Measurements from ENCODE around the gene DNHD1.

Gene DNHD1

GRCh38 chr11:6587360-6587953 lies 90.4 kb downstream of the DNHD1 start:
- DNase-seq (ENCODE audit: low read depth in 2 of 2), result no peak

DNA sequence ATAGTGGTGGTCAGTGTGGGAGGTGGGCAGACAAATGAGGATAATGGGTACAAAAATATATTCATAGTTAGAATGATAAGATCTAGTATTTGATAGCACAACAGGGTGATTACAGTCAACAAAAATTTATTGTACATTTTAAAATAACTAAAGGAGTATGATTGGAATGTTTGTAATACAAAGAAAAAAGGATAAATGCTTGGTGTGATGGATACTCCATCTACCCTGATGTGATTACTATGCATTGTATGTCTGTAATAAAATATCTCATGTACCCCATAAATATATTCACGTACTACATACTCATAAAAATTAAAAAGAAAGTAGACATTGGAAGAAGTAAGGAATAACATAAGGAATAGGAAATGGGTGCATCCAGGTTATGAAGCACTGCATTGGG lies 90.9 kb downstream of the DNHD1 start:
- DNase-seq (ENCODE audit: low read depth in 2 of 2), result no peak

- DNase-seq (ENCODE audit: low read depth in 2 of 2), result no peak
These were observed 97.2 kb downstream of the DNHD1 start for GRCh38 chr11:6594142-6594768.

- no peak for DNase-seq (ENCODE audit: low read depth in 2 of 2)
These were observed 99.3 kb downstream of the DNHD1 start for GRCh38 chr11:6596239-6596877.

DNA sequence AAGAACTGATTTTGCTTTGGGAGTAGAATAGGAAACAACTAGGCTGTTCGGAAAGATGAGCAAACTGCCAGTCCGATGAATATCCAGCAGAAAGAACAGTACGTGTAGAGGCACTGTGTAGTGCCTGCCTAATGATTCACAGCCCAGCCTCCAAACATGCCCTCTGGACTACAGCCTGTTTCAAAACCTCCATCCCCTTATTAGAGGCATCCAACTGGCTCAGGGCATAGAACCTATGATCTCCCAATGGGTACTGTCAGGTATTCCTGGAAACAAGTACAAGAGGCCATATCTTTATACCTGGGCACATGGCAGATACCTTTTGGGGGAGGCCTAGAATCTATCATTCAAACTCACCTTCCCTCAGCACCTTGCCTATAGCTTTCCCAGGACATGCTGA lies 101.5 kb downstream of the DNHD1 start:
- DNase-seq (ENCODE audit: low read depth in 2 of 2), result no peak

GRCh38 chr11:6599449-6599848 lies 102.4 kb downstream of the DNHD1 start:
- DNase-seq (ENCODE audit: low read depth in 2 of 2), result no peak

DNA sequence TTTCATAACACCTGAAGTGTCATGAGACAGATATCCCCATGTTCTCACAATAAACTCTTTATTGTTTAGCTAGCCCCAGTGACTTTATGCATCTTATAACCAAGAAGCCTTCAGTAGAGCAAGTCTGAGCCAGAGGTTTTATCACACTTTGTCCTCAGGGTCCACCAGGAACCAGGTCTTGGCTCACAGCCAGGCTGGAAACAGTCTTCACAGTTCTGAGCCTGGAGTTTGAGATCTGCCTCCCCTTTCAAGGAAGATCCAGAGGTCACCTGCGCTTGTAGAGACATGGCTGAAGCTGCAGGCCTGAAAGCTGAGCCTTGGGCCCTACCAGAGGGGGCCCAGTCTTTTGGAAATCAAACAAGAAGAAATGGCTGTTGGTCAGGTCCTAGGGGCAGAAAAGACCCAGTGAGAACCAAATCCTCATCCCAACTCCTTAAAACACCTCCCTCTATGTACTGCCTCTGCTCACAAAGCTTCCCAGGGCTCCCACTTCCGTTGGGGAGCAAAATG lies 102.9 kb downstream of the DNHD1 start:
- no peak for DNase-seq (ENCODE audit: low read depth in 2 of 2)

DNA sequence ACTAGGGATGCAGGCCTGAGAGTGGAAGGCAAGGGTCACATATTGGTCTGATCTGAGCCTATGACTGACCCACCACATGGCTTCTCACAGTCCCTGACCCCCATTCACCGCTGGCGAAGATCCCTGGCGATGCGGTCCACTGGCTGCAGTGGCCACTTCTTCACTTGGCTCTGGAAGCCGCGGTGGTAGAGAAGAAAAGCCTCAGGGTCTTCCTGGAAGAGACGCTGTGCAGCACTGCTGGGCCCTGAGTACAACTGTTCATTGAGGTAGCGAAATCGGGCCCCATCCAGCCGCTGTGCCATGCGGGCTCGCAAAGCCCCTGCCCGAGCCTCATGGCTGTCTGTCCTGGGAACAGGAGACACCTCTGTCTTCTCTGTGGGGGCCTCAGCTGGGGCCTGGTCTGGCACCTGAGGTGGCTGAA lies 104.0 kb downstream of the DNHD1 start:
- DNase-seq (ENCODE audit: low read depth in 2 of 2), result no peak

DNA sequence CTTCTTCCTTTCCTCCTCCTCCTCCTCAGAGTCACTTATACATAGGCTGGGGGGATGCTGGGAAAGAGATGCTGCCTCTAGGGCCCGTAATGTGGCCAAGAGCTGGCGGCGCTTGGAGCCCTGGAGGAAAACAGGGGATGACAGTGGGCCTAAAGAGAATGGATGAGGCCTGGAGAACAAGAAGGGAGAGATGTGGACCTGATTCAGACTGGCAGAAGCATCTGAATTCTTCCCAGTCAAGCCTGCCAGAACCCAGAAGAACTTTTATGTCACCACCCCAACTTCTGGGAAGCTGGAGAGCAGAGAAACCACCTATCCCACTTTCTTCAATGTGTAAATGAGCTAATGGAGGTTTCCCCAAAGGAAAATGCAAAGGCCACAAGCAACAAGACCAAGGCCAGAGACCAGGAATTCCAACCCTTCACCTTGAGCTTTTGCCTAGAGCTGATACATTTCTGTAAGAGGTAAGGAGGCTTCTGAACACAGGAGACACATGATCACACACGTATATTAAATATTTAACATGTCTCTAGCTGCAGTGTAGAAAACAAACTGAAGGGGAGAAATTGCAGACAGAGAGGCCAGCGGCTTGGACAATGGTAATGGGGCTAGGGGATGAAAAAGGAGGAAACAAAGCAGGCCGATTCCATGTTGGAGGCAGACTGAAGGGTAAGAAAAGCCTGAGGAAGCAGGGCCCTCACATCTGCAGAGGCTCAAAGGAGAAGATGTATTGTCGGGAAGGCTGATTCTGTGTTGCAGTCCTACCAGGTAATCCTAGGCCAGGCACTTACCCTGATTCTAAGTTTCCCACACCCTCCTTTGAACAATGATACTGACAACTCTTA lies 105.2 kb downstream of the DNHD1 start:
- DNase-seq (ENCODE audit: low read depth in 2 of 2), result no peak

- peak; percentile 70 to 72 for DNase-seq (ENCODE audit: low read depth in 2 of 2)
These were observed 106.4 kb downstream of the DNHD1 start, which contains the start of the genes ILK and RRP8 for GRCh38 chr11:6603287-6604080. Gene ILK, plus strand, starts transcription at chr11:6603774. Its CDS starts 498 bp downstream, at chr11:6604272. Gene RRP8, minus strand, starts transcription at chr11:6603616. Its CDS starts 114 bp downstream, at chr11:6603502.

DNA sequence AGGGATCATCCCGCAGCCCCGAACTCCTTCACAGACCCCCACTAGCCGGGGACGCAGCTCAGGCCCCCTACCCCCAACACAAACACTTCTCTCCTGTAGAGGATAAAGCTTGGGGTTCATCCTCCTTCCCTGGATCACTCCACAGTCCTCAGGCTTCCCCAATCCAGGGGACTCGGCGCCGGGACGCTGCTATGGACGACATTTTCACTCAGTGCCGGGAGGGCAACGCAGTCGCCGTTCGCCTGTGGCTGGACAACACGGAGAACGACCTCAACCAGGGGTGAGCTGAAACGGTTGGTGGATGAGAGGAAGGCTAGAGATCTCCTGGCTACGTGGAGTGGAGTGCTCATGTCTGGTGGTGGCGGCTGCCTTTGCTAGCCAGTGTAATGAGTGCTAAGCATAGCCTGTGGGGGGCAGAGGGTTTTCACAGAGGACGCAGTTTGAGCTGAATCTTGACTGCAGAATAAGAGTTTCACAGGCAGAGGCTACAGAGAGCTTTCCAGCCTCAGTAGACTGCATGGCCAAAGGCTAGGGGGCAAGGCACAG lies 107.1 kb downstream of the DNHD1 start:
- DNase-seq (ENCODE audit: low read depth in 2 of 2), result no peak

GRCh38 chr11:6604790-6605189 lies 107.7 kb downstream of the DNHD1 start:
- DNase-seq (ENCODE audit: low read depth in 2 of 2), result no peak

- DNase-seq (ENCODE audit: low read depth in 2 of 2), result no peak
These were observed 109.5 kb downstream of the DNHD1 start for GRCh38 chr11:6606471-6607189.

DNA sequence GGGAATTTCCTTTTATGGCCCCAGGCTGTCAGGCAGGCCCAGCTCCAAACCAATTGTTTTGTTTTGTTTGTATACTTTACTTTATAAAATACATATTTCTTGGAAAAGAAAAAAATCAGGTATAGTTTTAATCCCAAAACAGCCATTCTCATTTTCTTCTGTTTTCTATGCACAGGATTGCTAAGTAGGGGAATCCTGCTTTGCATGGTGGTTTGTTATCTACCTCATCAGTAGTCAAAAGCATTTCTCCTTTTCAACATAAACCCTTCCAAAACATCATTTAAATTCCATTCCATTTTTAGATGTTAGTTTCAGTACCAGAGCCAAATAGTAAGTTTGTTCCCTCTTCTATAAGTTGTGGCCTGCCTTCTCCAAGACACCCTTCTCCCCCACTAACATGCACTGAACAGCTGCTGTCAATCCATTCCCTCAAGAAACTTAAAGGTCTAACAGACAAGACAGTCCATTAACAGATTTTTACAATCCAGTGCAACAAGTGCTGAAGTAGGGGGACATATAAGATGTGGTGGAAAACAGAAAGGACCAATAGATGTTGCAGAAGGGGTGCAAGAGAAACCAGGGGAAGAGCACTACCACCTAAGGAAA lies 110.2 kb downstream of the DNHD1 start:
- no peak for DNase-seq (ENCODE audit: low read depth in 2 of 2)

DNA sequence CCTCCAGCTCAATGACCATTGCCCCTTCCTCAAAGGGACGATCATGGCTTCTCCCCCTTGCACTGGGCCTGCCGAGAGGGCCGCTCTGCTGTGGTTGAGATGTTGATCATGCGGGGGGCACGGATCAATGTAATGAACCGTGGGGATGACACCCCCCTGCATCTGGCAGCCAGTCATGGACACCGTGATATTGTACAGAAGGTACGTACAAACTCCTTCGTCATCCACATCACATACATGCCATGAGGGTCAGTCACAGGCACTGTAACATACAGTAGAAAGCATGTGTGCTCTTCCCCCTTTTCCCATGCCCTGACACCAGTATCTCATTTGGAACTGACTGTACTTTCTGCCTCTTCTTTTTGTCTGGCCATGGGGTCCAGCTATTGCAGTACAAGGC lies 110.9 kb downstream of the DNHD1 start:
- no peak for DNase-seq (ENCODE audit: low read depth in 2 of 2)

GRCh38 chr11:6608726-6609501 lies 111.8 kb downstream of the DNHD1 start:
- no peak for DNase-seq (ENCODE audit: low read depth in 2 of 2)

DNA sequence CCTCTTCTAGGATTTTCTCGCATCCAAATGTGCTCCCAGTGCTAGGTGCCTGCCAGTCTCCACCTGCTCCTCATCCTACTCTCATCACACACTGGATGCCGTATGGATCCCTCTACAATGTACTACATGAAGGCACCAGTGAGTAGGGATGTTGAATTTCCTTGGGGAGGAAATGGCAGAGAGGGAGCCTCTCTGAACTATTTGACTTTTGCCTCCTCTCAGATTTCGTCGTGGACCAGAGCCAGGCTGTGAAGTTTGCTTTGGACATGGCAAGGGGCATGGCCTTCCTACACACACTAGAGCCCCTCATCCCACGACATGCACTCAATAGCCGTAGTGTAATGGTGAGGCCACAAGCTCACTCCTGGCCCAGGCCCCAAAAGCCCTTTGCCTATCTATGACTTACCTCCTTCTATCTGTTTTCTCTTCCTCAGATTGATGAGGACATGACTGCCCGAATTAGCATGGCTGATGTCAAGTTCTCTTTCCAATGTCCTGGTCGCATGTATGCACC lies 112.5 kb downstream of the DNHD1 start:
- no peak for DNase-seq (ENCODE audit: low read depth in 2 of 2)

- no peak for DNase-seq (ENCODE audit: low read depth in 2 of 2)
These were observed 113.5 kb downstream of the DNHD1 start for GRCh38 chr11:6610591-6610990.

Measured in activated CD8-positive, alpha-beta memory T cell treated with anti-CD3 and anti-CD28 coated beads for 4 hours (primary cell).